ENCODE results near the gene HTT.

GRCh38 chr4:3035249-3035648 is 39.2 kb upstream of the HTT start:
- no peak for TF ChIP-seq KLF16 (IDR thresholded peaks at IDR 0.05)
- no peak for TF ChIP-seq RBM15 (IDR thresholded peaks at IDR 0.05; ENCODE audit: insufficient read depth, low read length)
- no peak for TF ChIP-seq CTCF (IDR thresholded peaks at IDR 0.05 in 2 of 3, conservative IDR thresholded peaks at IDR 0.05 in 1 of 3; ENCODE audit: insufficient read depth in 2 of 3, low read depth in 1 of 3, low read length in 3 of 3)
- no peak for TF ChIP-seq USF2 (CRISPR knock-in tag; IDR thresholded peaks at IDR 0.05)
- TF ChIP-seq MXI1 (IDR thresholded peaks at IDR 0.05; ENCODE audit: low read depth, low read length): no peak
- no peak for TF ChIP-seq FOXP1 (CRISPR knock-in tag; IDR thresholded peaks at IDR 0.05)
- no peak for TF ChIP-seq EGR1 (conservative IDR thresholded peaks at IDR 0.05)
- no peak for TF ChIP-seq ZNF24 (IDR thresholded peaks at IDR 0.05)
- TF ChIP-seq RBFOX2 (IDR thresholded peaks at IDR 0.05; ENCODE audit: low read depth, low read length): no peak
- TF ChIP-seq KAT2B (IDR thresholded peaks at IDR 0.05; ENCODE audit: low read depth, low read length): no peak
- TF ChIP-seq TBP (optimal IDR thresholded peaks at IDR 0.05; ENCODE audit: low read depth, low read length): no peak
